Peyer's patch (tissue), 4 donors: Measurements from ENCODE around the gene ARHGEF12. TPM values are rescaled to one million over a fixed set of nuclear protein-coding genes. Genes with fewer than 3 reads are reported as not detected.

Experiments
- DNase-seq, 3 donors: peaks; one replicate each; pipeline ENCODE4 v3.0.0-alpha.2; 2017 to 2019
- H3K27ac ChIP-seq, 4 donors: fragments of 200-600 bp; sonication (generic); one replicate each; pipeline ENCODE4 v1.5.1; 2016 to 2019
- H3K27me3 ChIP-seq, 2 donors: fragments of 200-600 bp; sonication (generic); one replicate each; pipeline ENCODE4 v1.5.1; 2019
- H3K36me3 ChIP-seq, 3 donors: fragments of 200-600 bp; sonication (generic); one replicate each; pipeline ENCODE4 v1.5.1; 2016 to 2019
- H3K4me1 ChIP-seq, 4 donors: fragments of 200-600 bp; sonication (generic); one replicate each; pipeline ENCODE4 v1.5.1; 2016 to 2019
- H3K4me3 ChIP-seq, 4 donors: fragments of 200-600 bp; sonication (generic); 1 replicate in 3 of 4; 2 replicates in 1 of 4; pipeline ENCODE4 v1.5.1; 2016 to 2019; ENCODE audit warnings: mild to moderate bottlenecking in 1 of 4
- H3K9me3 ChIP-seq, 4 donors: fragments of 200-600 bp; sonication (generic); one replicate each; pipeline ENCODE4 v1.5.1; 2016 to 2019; ENCODE audit warnings: mild to moderate bottlenecking in 1 of 4
- CTCF ChIP-seq, 6 experiments: fragments of 450-650 bp in 4 of 6; fragments of 200-600 bp in 2 of 6; sonication (generic) in 1 of 6; IDR thresholded peaks; one replicate each; pipeline ENCODE4 v1.5.1; 2017 to 2019; ENCODE audit warnings: antibody characterized with exemption in 6 of 6, mild to moderate bottlenecking in 3 of 6, moderate library complexity in 1 of 6
- POLR2A ChIP-seq, 2 donors: fragments of 450-650 bp; IDR thresholded peaks; one replicate each; pipeline ENCODE4 v1.5.1; 2017; ENCODE audit warnings: antibody characterized with exemption in 2 of 2, mild to moderate bottlenecking in 2 of 2, moderate library complexity in 2 of 2
- total RNA-seq, 4 donors: library from RNA; depleted of rRNA; stranded (reverse); fragments of >200 nt; gene quantifications; one replicate each; pipeline ENCODE4 v1.1.0, GENCODE V29; 2016

ARHGEF12 gene
- total RNA-seq, 4 donors from 2014 or later: 102 to 122 (median 107) TPM

GRCh38 chr11:120386774-120387371, 50.7 kb downstream of the ARHGEF12 start:
- H3K9me3 ChIP-seq: no peaks in the 10 kb centered on the region
- no peaks in the 10 kb centered on the region for H3K27me3 ChIP-seq
- H3K4me3 ChIP-seq: no peak overlapping the region
- DNase-seq: no peak
- TF ChIP-seq CTCF (IDR thresholded peaks at IDR 0.05) (no peak), POLR2A (IDR thresholded peaks at IDR 0.05) (no peak)
- no peaks in the 10 kb centered on the region for H3K36me3 ChIP-seq
- peaks cover 0 to 23% (median 0%) of the 10 kb centered on the region in 4 donors for H3K4me1 ChIP-seq
- no peak overlapping the region for H3K27ac ChIP-seq

GRCh38 chr11:120388261-120388660, 52.0 kb downstream of the ARHGEF12 start:
- TF ChIP-seq CTCF (IDR thresholded peaks at IDR 0.05) (no peak), POLR2A (IDR thresholded peaks at IDR 0.05) (no peak)
- Histone ChIP-seq H3K27ac (no peak overlapping the region), H3K36me3 (no peaks in the 10 kb centered on the region), H3K9me3 (no peaks in the 10 kb centered on the region), H3K4me3 (no peak overlapping the region), H3K4me1 (peaks cover 0 to 23% (median 0%) of the 10 kb centered on the region in 4 donors), H3K27me3 (no peaks in the 10 kb centered on the region)
- DNase-seq: no peak

GRCh38 chr11:120389693-120390584, 53.7 kb downstream of the ARHGEF12 start:
- Histone ChIP-seq H3K4me3 (no peak overlapping the region), H3K4me1 (peaks cover 0 to 23% (median 0%) of the 10 kb centered on the region in 4 donors), H3K36me3 (no peaks in the 10 kb centered on the region), H3K9me3 (no peaks in the 10 kb centered on the region), H3K27ac (no peak overlapping the region), H3K27me3 (no peaks in the 10 kb centered on the region)
- TF ChIP-seq POLR2A (IDR thresholded peaks at IDR 0.05) (no peak), CTCF (IDR thresholded peaks at IDR 0.05) (no peak)
- DNase-seq: no peak

GRCh38 chr11:120390585-120390922, 54.3 kb downstream of the ARHGEF12 start:
- Histone ChIP-seq H3K27ac (no peak overlapping the region), H3K4me1 (peaks cover 0 to 23% (median 0%) of the 10 kb centered on the region in 4 donors), H3K9me3 (no peaks in the 10 kb centered on the region), H3K4me3 (no peak overlapping the region), H3K36me3 (no peaks in the 10 kb centered on the region), H3K27me3 (no peaks in the 10 kb centered on the region)
- DNase-seq: no peak
- TF ChIP-seq CTCF (IDR thresholded peaks at IDR 0.05) (no peak), POLR2A (IDR thresholded peaks at IDR 0.05) (no peak)

GRCh38 chr11:120391292-120391691, 55.1 kb downstream of the ARHGEF12 start:
- no peak for DNase-seq
- H3K4me3 ChIP-seq: no peak overlapping the region
- H3K36me3 ChIP-seq: no peaks in the 10 kb centered on the region
- H3K27ac ChIP-seq: peak overlapping the region in 2 of 4 donors; percentile 4 to 6
- peaks cover 0 to 16% (median 0%) of the 10 kb centered on the region in 4 donors for H3K4me1 ChIP-seq
- H3K27me3 ChIP-seq: no peaks in the 10 kb centered on the region
- H3K9me3 ChIP-seq: no peaks in the 10 kb centered on the region
- TF ChIP-seq CTCF (IDR thresholded peaks at IDR 0.05) (no peak), POLR2A (IDR thresholded peaks at IDR 0.05) (no peak)
